GM08714 (cell line): Measurements from ENCODE around the gene CHRFAM7A.
"Not testable (repeated sequence)": the region's sequence is repeated elsewhere in the genome, so short reads cannot be mapped to it uniquely, and the experiment has no call there.

ENCODE experiments used
- H3K4me3 ChIP-seq: fragments of 200-500 bp; sonication (Bioruptor generic); 2 replicates; pipeline ENCODE4 v1.5.1; 2014; ENCODE audit warnings: mild to moderate bottlenecking, low read length, inconsistent platforms

CHRFAM7A gene

DNA sequence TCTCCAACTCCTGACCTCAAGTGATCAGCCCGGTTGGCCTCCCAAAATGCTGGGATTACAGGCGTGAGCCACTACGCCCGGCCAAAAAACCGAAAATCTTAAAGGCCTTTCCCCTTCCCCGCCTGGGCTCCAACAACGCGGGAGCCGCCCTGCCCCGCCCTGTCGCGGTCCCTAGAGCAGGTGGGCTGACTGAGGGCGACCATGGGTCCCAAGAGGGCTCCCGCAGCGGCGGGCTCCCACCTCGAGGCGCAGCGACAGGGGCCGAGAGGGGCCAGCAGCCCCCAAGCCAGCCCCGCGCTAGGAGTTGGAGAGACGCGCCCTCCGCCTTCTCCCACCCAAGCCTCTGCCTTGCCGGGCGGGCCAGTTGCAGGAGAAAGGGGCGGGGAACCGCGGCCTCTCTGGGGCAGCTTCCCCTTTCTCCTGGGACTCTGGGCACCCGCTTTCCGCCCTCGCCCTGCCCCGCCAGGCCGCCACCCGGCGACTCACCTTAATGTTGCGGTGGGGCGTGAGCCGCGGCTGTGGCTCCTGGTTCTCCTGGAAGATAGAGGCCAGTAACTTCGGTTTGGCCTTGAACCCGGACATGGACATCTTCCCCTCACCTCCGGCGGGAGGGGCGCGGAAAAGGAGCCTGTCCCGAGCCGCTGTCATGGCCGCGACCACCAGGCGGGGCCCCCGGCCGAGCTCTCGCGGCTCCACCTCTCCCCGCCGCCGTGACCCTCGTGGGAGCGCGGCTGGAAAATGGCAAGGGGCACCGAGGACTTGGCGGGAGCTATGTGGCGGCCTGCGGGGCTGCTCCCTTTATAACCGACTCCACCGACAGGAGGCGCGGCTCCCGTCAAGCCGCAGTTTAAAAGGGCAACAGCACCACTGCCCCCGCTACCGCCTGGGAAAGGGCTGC is at the start of gene CHRFAM7A:
CHRFAM7A (minus strand) TSS at position 775 of the 898 bp plus-strand sequence. CDS start 10,189 bp downstream, outside the sequence.
- not testable (repeated sequence) for H3K4me3 ChIP-seq

DNA sequence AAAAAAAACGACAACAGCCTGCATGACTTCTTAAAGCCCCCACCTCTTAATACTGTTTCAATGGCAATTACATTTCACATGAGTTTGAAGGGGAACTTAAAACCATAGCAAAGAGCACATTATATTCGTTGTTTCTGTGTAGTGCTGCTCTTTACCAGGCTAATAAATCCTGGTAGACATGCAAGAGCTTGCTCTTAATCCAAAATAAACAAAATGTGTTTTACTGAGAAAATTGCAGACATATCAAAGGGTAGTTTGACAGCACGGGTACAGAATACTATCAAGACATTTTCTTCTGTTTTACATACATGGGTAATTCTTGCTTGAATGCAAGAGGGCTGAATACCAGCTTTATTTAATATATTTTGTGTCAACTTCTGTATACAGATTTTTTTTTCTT is 45.0 kb upstream of the CHRFAM7A start:
- H3K4me3 ChIP-seq, result not testable (repeated sequence)

DNA sequence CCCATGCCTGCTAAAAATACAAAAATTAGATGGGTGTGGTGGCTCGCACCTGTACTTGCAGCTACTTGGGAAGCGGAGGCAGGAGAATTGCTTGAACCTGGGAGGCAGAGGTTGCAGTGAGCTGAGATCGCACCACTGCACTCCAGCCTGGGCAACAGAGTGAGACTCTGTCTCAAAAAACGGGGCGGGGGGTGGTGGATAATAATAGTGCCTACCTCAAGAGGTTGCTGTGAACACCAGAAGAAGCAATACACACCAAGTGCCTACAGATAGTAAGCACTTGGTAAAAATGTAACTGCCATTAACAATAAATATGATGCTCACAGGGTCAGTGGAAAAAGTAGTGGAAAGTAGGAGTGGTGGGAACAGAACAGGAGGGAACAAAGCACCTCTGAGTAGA is 42.5 kb upstream of the CHRFAM7A start:
- H3K4me3 ChIP-seq, result not testable (repeated sequence)

DNA sequence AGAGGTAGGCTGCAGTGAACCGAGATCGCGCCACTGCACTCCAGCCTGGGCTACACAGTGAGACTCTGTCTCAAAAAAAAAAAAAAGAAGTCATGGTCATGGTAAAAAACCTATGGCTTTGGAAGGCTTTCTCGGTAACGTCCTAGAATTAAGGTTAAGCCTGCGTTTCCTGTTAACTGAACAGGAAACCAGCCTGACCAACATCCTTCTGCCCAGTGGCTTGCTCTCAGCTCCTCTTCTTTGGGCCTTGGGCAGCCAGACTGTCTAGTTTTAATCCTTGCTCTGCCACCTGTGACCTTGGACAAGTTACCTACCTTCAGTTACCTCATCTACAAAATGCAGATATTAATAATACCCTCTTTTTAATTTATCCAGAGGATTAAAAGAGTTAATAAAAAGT is 27.4 kb upstream of the CHRFAM7A start:
- not testable (repeated sequence) for H3K4me3 ChIP-seq

DNA sequence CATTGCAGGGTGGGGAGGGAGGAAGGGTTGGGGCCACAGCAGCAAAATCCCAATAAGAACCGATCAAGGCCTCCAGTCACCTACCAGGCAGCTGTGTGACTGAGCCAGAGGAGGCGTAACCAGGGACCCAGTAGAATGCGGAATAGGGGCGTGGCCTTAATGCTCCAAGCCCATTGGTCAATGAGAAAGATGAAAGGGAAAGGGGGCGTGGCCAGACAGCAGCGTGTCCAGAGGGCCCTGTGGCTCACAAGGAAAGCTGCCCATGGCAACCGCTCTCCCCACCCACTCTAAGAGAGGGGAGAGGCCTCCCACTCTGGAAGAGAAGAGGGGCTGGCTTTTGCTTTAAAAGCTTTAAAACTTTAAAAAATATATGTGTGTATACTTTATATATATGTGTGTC is 20.8 kb upstream of the CHRFAM7A start, which contains the start of gene GOLGA8R:
GOLGA8R (minus strand) TSS at position 101 of the 400 bp plus-strand sequence; CDS start at position 3, 98 bp downstream.
- H3K4me3 ChIP-seq, result not testable (repeated sequence)

DNA sequence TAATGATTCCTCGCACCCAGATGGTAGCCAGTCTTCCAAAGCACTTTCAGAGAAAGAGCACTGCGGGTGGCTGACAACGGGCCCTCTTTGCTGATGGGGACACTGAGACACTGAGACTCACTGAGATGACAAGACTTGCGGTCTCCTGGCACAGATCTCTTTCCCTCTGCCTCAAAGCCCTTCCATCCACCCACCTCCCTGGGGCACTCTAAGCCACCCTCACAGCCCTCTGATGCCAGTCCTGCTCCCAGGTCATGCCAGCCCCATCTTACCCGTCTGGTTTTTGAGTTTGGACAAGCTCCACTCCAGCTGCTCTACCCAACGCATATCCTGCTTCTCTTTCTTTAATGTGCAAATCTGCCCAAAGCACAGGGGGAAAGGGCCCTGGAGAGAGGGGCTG is 14.3 kb upstream of the CHRFAM7A start:
- H3K4me3 ChIP-seq, result not testable (repeated sequence)

DNA sequence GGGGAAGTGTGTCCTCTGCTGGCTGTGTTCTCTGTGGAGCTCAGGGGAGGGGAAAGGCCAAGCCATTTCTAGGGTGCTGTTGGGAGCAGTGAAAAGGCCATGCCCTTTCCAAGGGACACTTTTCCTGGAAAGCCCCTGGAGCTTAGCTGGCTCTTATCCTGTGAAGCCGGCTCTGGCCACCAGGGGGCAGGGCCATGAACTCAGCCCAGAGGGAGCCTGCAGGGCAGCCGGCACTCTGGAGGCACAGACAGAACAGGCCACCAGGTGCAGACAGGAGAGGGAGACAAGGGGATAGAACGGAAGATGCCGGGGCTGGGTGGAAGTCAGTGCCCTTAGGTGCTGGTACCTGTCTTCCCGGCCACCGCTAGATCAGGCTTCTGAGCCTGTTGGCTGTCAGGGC is 5.6 kb upstream of the CHRFAM7A start:
- not testable (repeated sequence) for H3K4me3 ChIP-seq

DNA sequence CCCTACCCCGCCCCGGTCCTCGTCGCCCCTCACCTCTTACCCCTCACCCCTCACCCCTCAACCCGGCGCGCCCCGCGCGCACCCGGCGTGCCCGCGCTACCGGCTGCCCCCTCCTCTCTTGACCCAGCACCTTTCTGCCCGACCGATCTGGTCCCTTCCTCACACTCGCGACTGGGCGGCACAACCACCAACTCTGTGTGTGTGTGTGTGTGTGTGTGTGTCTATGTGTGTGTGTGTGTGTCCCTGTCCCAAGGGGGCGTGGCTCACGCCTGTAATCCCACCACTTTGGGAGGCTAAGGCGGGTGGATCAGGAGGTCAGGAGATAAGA is 288 bp upstream of the CHRFAM7A start:
- H3K4me3 ChIP-seq, result not testable (repeated sequence)

DNA sequence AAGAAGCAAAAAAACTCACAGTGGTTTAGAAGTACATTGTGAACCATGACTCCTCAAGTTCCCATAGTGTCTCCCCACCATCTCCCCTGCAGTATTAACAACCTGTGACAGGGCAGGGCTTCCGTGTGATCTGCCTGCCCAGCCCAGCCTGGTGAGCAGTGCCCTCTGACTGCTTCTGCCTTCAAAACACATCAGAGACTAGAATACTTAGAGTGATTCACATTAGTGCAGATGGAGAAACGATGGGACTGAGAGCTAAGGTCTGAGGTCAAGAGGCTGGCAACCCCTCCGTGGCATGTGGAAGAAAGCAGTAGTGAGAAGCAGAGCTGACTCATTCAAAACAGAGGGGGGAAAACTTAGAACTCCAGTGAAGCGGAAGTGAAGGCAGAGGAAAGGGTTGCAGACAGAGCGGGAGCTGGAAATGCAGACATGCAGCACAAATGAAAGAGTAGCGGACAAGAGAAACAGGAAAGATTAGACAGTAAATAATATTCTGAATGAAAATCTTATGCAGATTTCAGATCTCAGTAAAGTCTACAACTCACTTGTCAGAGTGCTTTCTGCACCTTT is 6.9 kb downstream of the CHRFAM7A start:
- not testable (repeated sequence) for H3K4me3 ChIP-seq

DNA sequence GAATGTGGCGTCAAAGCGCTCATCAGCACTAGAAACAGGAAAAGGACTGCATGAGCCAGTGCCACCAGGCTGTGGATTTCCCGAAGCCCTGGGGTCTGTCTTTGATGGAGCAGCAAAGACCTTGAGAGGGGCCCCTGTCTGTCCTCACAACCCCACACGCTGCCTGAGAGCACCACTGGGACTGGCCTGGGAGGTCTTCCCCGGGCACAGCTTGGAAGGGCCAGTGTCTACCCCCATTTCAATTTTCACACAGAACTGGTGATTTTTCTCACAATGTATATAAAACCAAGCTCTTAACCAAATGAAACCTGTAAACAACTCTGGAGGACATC is 16.3 kb downstream of the CHRFAM7A start:
- not testable (repeated sequence) for H3K4me3 ChIP-seq

DNA sequence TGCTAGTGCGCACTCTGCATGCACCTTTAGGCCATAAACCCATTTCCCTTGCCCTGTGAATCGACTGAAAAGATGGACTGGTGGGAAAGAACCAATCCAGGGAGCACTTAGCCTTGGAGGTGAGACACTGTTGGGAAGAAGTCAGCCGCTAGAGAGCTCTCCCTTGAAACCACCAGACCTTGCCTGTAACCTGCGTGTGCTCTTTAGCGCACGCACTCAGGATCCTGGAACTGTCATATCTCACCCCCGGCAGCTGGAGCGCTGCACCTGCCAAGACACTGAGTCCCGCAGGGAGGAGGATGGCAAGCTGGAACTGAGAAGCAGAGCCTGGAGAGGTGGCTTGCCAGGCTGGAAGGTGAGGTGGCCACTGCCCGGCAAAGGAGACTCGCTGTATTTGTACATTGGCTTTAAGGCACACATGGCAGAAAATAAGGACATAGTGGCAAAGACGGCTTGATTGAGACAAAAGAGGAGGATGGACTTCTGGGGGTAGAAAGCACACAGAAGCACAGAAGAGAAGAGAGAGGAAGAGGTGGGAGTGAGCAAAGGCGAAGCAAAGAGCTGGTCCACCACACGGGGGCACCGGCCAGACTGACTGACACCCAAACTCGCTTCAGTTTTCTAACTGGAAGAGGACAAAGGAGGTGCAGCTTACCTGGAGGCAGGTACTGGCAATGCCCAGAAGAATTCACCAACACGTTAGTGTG is 16.8 kb downstream of the CHRFAM7A start:
- H3K4me3 ChIP-seq, result not testable (repeated sequence)

DNA sequence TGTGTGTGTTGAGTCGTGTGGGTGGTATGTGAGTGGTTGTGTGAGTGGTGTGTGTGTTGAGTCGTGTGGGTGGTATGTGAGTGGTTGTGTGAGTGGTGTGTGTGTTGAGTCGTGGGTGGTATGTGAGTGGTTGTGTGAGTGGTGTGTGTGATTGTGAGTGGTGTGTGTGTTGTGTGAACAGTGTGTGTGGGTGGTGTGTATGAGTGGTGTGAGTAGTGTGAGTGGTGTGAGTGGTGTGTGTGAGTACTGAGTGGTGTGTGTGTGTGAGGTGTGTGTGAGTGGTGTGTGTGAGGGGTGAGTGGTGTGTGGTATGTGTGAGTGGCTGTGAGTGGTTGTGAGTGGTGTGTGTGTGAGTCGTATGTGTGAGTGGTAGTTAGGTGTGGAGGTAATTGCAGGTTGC is 17.5 kb downstream of the CHRFAM7A start:
- H3K4me3 ChIP-seq, result not testable (repeated sequence)

DNA sequence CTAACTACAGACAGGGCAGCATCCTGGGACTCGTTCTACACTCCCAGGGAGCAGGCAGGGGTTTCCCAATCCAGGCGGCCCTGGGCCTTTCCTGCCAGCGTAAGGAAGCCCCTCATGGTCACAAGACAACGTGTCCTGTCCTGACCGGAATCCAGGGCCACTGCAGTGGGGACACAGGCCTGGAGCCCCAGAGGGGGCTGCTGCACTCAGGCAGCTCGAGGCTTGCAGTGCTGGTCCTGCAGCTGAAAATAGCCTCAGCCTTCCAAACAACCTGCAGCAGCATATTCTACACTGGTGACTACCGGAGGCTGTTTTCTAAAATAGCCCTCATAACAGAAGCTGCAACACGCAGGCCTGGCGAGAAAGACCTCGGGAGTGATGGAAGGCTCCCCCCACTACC is 18.5 kb downstream of the CHRFAM7A start:
- not testable (repeated sequence) for H3K4me3 ChIP-seq

DNA sequence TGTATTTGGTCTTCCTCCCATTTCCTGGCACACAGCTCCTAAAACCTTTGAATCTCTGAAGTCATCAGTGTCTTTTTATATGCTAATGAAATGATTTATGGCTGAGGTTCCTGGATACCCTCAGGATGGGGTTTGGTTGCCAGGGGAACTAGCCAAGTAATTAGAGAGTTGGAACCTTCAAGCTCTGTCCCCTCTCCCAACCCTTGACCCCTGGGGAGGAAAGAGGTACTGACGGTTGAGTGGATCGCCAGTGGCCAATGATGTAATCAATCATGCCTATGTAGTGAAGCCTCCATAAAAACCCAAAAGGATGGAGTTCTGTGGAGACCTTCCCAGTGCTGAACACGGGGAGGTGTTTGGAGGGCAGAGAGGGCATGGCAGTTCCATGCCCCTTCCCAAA is 25.1 kb downstream of the CHRFAM7A start:
- not testable (repeated sequence) for H3K4me3 ChIP-seq

DNA sequence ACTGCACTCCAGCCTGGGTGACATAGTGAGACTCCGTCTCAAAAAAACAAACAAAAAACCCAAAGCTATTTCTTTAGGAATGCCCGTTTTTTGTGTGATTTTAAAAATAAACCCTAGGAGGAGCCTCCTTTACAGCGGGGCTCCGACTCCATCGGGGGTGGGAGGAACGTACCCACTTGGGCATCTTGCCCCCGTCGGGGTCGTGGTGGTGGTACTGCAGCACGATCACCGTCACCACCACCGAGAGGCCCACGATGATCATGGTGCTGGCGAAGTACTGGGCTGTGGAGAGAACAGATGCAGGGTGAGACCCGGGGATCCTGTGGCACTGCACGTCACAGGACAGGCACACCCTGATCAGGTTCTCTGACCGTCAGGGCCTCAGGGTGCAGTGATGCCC is 26.1 kb downstream of the CHRFAM7A start:
- H3K4me3 ChIP-seq, result not testable (repeated sequence)

DNA sequence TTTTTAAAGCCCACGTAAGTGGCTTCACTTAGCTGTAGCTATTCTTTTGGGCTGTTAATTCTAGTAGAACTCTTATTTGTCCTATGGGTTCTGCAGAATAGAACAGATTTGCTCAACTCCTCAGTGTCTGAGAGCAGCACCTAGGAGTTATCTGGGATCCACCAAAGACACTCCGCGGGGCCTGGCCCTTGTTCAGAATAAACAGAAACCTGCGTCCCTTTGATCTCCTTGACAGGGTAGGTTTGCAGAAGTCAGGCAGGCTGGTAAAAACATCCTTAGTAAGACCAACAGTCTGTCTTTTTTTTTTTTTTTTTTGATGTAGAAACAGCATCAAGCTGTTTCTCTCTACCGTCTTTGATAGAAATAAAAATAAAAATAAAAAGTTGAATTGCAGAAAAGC is 31.9 kb downstream of the CHRFAM7A start:
- not testable (repeated sequence) for H3K4me3 ChIP-seq

DNA sequence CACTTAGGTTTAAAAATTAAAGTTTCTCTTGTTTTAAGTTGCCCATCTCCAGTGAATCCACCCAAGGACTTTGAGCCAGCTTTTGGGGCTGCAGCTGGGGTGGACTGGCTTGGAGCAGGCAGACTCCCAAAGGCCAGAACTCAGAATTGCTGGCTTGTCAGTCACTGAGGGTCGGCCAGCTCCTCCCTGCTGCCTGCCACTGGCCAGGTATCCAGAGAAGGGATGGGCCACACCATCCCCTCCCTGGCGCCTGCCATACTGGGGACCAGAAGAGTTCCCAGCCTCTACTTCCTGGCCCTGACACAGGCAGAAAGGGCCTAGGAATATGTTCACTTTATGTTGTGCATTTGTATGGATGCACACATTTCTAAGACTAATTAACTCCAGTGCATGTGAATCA is 32.4 kb downstream of the CHRFAM7A start:
- H3K4me3 ChIP-seq, result not testable (repeated sequence)

DNA sequence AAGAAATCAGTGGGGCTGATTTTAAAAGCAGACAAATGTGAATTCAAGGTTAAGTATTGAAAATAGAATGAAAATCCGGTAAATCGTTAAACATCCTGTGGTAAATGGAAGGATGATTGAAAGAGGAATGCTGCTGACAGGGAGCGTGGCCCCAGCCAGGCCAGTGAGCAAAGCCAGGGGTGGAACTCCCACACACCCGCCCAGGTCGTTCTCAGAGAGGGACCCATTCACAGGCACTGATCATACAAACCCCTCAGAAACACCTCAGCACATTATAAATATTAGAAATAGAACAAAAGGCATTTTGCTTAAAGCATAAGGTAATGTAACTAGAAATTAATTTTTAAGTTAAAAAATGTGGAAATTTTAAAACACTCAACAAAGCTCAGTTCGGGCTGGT is 38.3 kb downstream of the CHRFAM7A start:
- not testable (repeated sequence) for H3K4me3 ChIP-seq

DNA sequence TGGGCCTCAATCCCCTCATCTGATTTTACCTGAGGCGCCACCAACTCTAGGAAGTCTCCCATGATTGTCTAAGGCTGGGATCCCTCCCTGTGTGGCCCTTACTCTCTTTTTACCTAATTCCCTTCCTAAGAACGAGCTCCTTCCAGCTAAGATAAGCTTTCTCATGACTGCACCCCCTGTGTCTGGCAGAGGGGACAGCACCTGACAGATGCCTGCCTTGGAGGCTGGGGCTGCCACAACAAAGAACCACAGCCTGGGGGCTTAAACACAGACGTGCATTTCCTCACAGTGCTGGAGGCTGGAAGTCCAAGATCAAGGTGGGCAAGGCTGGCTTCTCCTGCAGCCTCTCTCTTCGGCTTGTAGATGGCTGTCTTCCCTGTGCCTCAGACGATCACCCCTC is 43.5 kb downstream of the CHRFAM7A start:
- not testable (repeated sequence) for H3K4me3 ChIP-seq

DNA sequence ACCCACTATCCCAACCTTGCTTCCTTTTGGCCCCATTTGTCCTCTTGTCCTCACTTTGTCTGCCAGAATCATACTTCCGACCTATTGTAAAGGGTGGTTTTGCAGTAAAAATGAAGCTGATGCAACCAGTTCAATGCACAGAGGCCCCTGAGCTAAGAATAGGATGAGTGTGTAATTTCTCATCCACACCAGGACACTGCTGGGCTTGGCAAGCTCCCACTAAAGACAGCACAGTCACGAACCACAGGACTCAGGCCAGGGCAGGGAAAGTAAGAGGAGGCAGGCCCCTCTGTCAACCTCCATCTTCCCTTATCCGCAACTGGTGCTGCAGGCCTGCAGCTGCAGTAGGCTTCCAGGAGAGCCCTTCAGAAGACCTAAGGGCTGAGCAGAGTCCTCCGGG is 56.8 kb downstream of the CHRFAM7A start:
- H3K4me3 ChIP-seq, result not testable (repeated sequence)

DNA sequence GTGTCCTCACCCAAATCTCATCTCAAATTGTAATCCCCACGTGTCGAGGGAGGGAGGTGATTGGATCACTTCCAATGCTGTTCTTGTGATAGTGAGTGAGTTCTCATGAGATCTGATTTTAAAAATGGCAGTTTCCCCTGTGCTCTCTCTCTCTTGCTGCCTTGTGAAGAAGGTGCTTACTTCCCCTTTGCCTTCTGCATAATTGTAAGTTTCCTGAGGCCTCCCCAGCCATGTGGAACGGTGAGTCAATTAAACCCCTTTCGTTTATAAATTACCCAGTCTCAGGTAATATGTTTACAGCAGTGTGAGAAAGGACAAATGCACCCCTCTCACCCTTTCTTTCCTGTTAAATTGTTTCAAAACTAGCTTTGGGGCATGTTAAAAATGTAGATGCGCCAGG is 59.2 kb downstream of the CHRFAM7A start:
- H3K4me3 ChIP-seq, result not testable (repeated sequence)

DNA sequence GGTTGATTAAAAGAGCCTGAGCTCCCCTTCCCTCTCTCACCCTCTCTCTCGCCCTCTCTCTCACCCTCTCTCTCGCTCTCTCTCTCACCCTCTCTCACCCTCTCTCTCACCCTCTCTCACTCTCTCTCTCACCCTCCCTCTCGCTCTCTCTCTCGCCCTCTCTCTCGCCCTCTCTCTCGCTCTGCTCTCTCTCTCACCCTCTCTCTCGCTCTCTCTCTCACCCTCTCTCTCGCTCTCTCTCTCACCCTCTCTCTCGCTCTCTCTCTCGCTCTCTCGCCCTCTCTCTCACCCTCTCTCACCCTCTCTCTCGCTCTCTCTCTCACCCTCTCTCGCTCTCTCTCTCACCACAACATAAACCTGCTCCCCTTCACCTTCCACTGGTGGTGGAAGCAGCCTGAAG is 67.2 kb downstream of the CHRFAM7A start:
- H3K4me3 ChIP-seq, result not testable (repeated sequence)
